Neural crest cell (in vitro differentiated cells): ENCODE results near the gene CDH23. TPM values are rescaled to one million over a fixed set of nuclear protein-coding genes. Genes with fewer than 3 reads are reported as not detected.

Source experiments
- DNase-seq: peaks from one replicate; pipeline ENCODE4 v3.0.0; 2021; ENCODE audit warnings: low read depth, mixed read lengths, low spot score
- H3K27ac Mint-ChIP-seq: one replicate; pipeline ENCODE4 v1.8.0; 2021; ENCODE audit warnings: mild to moderate bottlenecking, mixed read lengths; ENCODE audit not compliant: unreplicated experiment
- H3K27me3 Mint-ChIP-seq: 2 replicates; pipeline ENCODE4 v1.8.0; 2021; ENCODE audit warnings: low read depth, mild to moderate bottlenecking, mixed read lengths
- H3K36me3 Mint-ChIP-seq: 2 replicates; pipeline ENCODE4 v1.8.0; 2021; ENCODE audit warnings: low read depth, mild to moderate bottlenecking, mixed read lengths
- H3K4me1 Mint-ChIP-seq: 2 replicates; pipeline ENCODE4 v1.8.0; 2021; ENCODE audit warnings: mixed read lengths
- H3K4me3 Mint-ChIP-seq: one replicate; pipeline ENCODE4 v1.8.0; 2021; ENCODE audit warnings: mild to moderate bottlenecking, mixed read lengths
- H3K9me3 Mint-ChIP-seq: 2 replicates; pipeline ENCODE4 v1.8.0; 2021; ENCODE audit warnings: mixed read lengths
- total RNA-seq: library from RNA; stranded (reverse); gene quantifications from 2 replicates; pipeline ENCODE4 v1.2.1, GENCODE V29; 2021
- TF ChIP-seq, protein P1 (sequence below): fragments of 200-600 bp; sonication (generic); conservative IDR thresholded peaks from 2 replicates; pipeline ENCODE4 v1.5.0; 2021; ENCODE audit warnings: antibody characterized with exemption, mild to moderate bottlenecking

Gene CDH23
- total RNA-seq, 1 donor from 2014 or later, result 2.6 TPM

DNA sequence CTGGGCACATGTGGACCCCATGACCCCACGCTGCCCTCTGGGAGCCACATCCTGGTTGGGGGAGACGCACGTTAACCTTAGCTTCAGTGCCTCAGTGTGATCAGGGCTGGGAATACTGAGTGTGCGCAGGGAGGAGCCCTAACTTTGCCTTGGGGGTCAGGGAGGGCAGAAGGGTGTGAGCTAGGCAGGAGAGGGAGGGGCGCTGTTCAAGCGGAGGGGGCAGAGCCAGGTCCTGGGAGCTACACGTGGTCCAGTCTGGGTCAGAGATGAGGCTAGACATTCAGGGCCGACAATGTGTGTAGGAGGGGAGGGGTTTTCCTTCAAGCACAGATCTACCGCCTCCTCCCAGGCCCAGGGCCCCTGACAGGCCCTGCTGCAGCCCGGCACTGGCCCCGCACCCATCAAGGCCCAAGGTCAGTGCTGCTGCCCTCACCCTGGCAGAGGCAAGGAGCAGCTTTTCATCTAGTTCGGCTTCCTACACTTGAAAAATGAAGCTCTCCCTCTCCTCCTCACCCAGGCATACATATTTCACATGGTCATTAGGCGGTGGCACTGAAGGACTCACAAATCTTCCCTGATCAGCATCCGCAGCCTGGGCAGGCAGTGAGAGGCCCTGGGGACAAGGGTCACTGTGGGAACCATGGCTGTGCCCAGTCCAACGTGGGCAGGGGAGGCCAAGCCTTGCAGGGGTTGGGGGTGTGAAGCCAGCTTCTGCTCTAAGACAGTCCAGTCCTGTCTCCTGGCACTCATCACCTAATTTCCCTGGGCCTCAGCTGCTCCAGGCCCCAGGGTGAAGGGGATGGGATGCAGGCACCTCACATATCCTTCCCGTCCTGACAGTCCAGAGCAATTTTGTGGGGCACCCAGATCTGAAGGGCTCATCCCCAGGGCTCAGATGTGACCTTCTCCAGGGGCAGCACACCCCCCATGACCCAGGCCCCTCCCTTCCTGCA, 275.6 kb downstream of the CDH23 start:
- no peaks in the 10 kb centered on the region for H3K9me3 Mint-ChIP-seq
- no peak overlapping the region for H3K27ac Mint-ChIP-seq
- H3K36me3 Mint-ChIP-seq, result no peaks in the 10 kb centered on the region
- TF ChIP-seq, protein P1, sequence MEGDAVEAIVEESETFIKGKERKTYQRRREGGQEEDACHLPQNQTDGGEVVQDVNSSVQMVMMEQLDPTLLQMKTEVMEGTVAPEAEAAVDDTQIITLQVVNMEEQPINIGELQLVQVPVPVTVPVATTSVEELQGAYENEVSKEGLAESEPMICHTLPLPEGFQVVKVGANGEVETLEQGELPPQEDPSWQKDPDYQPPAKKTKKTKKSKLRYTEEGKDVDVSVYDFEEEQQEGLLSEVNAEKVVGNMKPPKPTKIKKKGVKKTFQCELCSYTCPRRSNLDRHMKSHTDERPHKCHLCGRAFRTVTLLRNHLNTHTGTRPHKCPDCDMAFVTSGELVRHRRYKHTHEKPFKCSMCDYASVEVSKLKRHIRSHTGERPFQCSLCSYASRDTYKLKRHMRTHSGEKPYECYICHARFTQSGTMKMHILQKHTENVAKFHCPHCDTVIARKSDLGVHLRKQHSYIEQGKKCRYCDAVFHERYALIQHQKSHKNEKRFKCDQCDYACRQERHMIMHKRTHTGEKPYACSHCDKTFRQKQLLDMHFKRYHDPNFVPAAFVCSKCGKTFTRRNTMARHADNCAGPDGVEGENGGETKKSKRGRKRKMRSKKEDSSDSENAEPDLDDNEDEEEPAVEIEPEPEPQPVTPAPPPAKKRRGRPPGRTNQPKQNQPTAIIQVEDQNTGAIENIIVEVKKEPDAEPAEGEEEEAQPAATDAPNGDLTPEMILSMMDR, result no peak
- H3K4me3 Mint-ChIP-seq, result no peak overlapping the region
- no peaks in the 10 kb centered on the region for H3K27me3 Mint-ChIP-seq
- DNase-seq, result no peak
- H3K4me1 Mint-ChIP-seq, result peaks cover 7% of the 10 kb centered on the region

GRCh38 chr10:71675295-71675970, 278.7 kb downstream of the CDH23 start:
- Mint-ChIP-seq H3K4me1 (peaks cover 3% of the 10 kb centered on the region), H3K27ac (no peak overlapping the region), H3K36me3 (no peaks in the 10 kb centered on the region), H3K9me3 (no peaks in the 10 kb centered on the region), H3K4me3 (no peak overlapping the region), H3K27me3 (no peaks in the 10 kb centered on the region)
- DNase-seq, result no peak
- TF ChIP-seq, protein P1, result no peak

DNA sequence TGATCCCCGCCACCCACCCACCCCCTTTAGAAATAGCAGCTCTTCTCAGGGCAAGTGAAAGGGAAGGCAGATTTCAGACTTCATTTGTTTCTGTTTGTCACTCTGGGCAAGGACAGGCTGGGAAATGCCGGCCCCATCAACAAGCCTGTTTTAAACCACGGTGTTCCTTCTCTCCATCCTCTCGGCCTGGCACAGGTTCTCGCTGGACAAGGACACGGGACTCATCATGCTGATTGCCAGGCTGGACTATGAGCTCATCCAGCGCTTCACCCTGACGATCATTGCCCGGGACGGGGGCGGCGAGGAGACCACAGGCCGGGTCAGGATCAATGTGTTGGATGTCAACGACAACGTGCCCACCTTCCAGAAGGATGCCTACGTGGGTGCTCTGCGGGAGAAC, 280.5 kb downstream of the CDH23 start:
- no peak for DNase-seq
- Mint-ChIP-seq H3K4me1 (no peaks in the 10 kb centered on the region), H3K36me3 (no peaks in the 10 kb centered on the region), H3K27ac (no peak overlapping the region), H3K4me3 (no peak overlapping the region), H3K9me3 (no peaks in the 10 kb centered on the region), H3K27me3 (no peaks in the 10 kb centered on the region)
- TF ChIP-seq, protein P1, result no peak

DNA sequence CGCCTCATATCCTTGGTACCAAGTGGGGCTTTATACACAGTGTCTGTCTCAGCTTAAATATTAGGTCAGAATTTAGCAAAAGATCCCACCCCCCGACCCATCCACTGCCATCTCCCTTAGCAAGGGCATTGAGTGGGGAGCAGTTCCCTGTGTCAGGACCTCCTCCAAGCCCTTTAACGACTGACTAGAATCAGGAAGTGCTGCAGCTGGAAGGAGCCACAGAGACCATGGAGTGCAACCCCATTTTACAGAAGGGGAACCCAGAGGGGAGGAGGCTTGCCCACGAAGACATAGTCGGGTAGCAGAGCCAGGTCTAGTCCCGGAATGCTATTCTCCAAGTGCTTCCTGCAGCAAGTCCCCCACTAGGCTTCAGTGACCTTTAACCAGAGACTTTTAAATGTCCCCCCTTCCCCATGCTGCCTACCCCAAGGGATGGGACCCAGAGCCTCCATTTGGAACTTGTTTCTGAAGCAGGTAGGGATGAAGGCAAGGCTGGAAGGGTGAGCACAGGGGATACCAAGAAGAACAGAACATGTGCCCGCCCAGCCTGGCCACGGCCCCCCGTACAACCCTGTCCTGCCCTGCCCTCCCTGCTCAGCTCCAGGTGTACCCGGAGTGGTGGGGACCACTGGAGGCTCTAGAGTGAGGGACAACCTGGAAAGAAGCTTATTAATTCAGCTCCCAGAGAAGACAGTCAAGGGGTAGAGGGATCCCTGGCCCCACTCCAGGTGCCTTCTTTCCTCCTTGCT, 281.5 kb downstream of the CDH23 start:
- Mint-ChIP-seq H3K4me3 (no peak overlapping the region), H3K9me3 (no peaks in the 10 kb centered on the region), H3K27ac (no peak overlapping the region), H3K4me1 (no peaks in the 10 kb centered on the region), H3K27me3 (peaks cover under 1% of the 10 kb centered on the region), H3K36me3 (no peaks in the 10 kb centered on the region)
- TF ChIP-seq, protein P1, result no peak
- DNase-seq, result no peak

DNA sequence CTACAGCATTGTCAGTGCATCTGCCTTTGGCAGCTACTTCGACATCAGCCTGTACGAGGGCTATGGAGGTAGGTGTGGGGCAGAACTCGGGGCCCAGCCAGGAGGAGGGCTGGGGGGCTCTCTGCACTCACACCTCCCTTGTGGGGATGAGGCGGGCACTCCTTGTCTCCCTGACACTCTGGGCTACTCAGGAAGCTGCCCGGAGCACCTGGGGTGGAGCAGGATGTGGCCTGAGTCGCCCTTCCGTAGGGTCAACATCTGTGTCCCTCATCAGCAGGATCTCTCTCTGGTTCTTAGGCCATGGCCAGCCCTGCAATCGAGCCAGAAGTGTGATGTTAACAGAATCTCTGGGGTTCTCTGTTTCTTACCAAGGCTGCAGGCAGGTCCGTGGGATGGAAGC, 282.7 kb downstream of the CDH23 start:
- Mint-ChIP-seq H3K4me1 (no peaks in the 10 kb centered on the region), H3K4me3 (no peak overlapping the region), H3K27me3 (peaks cover 3% of the 10 kb centered on the region)

More for the DNA sequence above, 282.7 kb downstream of the CDH23 start:
- H3K27ac Mint-ChIP-seq, result no peak overlapping the region
- H3K36me3 Mint-ChIP-seq, result no peaks in the 10 kb centered on the region
- TF ChIP-seq, protein P1, result no peak
- no peak for DNase-seq
- no peaks in the 10 kb centered on the region for H3K9me3 Mint-ChIP-seq
